Measurements from ENCODE around the gene HACL1. TPM values are rescaled to one million over a fixed set of nuclear protein-coding genes. Genes with fewer than 3 reads are reported as not detected.

The HACL1 gene
- total RNA-seq, 1 experiment from 2014 or later: 20.5 TPM

DNA sequence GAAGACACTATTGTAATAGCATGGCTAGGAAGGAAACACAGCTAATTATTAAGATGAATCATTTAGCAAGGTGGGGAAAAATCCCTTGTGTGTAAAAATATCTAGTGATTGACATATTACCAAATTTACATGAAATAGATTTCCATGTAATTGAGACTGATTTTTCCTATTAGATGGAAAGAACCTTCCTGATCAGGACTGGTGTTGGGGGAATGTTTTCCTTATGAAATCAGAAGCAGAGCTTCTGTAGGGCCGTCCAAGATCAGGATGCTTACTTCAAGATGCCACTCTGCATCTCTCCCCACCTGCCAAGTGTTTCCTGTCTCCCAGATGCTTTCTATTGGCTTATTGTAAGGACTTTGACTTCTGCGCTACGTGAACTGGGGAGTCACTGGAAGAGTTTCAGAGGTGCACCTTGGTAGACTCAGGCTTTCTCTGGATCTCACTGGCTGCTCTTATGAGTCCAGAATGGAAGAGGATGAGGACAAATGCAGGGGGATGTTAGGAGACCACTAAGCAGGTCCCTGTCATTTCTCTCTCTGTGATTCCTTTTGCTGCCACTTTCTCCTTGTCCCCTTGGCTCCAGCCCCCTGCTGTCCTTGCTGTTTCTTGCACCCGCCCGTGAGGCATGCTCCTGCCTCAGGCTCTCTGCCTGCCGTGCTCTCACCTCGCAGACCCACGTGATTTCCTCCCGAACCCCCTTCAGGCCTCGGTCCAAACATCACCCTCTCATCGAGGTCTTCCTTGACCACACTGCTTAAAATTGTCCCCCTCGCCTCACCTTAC, 30.2 kb upstream of the HACL1 start:
- H3K27me3 ChIP-seq (ENCODE audit: insufficient read depth, low read length): no peaks in the 10 kb centered on the region
- no peaks in the 10 kb centered on the region for H3K36me3 ChIP-seq (ENCODE audit: control insufficient read depth in 1 of 2, insufficient read depth in 2 of 2, low read length in 2 of 2)
- H3K9me2 ChIP-seq (ENCODE audit: insufficient read depth): 0 out of 2 replicates have a peak, but pooled peaks cover 2% of the 10 kb centered on the region
- ATAC-seq (no peak), DNase-seq (ENCODE audit: low read depth, low spot score) (no peak)
- no TSS peak for BruUV-seq (replicated peaks)
- ChIA-PET RAD21 (ENCODE audit: low non-redundant PET in 1 of 2, low total read pairs in 2 of 2, uncharacterized antibody in 2 of 2, unreplicated experiment in 2 of 2) (interaction anchor here in 1 of 2 experiments (0.7 to 1.4 kb wide), 2 partner anchors 14 to 180 kb away, joined by 3 to 14 read pairs; no protein-coding TSS in a partner anchor), POLR2A (no interaction called here), CTCF (interaction anchor here (1.0 to 2.5 kb wide), 4 partner anchors 156 to 547 kb away, joined by 4 to 27 read pairs (median 6); partner anchors contain the start of gene ANKRD28)
- intact Hi-C loops (cut with micrococcal nuclease): loop anchor here (5.0 to 10.0 kb wide), 2 partner anchors 413 to 546 kb away; no protein-coding TSS in a partner anchor
- H2AFZ ChIP-seq (ENCODE audit: low read depth, low read length, poor library complexity, severe bottlenecking): peak overlapping the region; percentile 91
- peaks cover 35 to 61% of the 10 kb centered on the region in 2 experiments for H3K4me1 ChIP-seq (ENCODE audit: control insufficient read depth in 1 of 2, insufficient read depth in 2 of 2, low read length in 2 of 2)
- H3K4me2 ChIP-seq (ENCODE audit: low read length): peak overlapping the region; percentile 58
- no peaks in the 10 kb centered on the region for H4K20me1 ChIP-seq (ENCODE audit: insufficient read depth)
- H3K27ac ChIP-seq (ENCODE audit: low read depth, low read length): peak overlapping the region; percentile 2
- H3K4me3 ChIP-seq (replicated peaks in 1 of 2; ENCODE audit: low read depth in 1 of 2, low read length in 2 of 2): no peak overlapping the region
- no peaks in the 10 kb centered on the region for H3K9me3 ChIP-seq (ENCODE audit: control insufficient read depth in 1 of 2, insufficient read depth in 1 of 2, low read depth in 1 of 2, low read length in 2 of 2)
- no peak overlapping the region for H3K9ac ChIP-seq (ENCODE audit: low read length)
- H3K79me2 ChIP-seq (ENCODE audit: insufficient read depth, low read length): no peaks in the 10 kb centered on the region
- no peak for TF ChIP-seq CBX3 (IDR thresholded peaks at IDR 0.05; ENCODE audit: low read depth)
- TF ChIP-seq, protein P1, sequence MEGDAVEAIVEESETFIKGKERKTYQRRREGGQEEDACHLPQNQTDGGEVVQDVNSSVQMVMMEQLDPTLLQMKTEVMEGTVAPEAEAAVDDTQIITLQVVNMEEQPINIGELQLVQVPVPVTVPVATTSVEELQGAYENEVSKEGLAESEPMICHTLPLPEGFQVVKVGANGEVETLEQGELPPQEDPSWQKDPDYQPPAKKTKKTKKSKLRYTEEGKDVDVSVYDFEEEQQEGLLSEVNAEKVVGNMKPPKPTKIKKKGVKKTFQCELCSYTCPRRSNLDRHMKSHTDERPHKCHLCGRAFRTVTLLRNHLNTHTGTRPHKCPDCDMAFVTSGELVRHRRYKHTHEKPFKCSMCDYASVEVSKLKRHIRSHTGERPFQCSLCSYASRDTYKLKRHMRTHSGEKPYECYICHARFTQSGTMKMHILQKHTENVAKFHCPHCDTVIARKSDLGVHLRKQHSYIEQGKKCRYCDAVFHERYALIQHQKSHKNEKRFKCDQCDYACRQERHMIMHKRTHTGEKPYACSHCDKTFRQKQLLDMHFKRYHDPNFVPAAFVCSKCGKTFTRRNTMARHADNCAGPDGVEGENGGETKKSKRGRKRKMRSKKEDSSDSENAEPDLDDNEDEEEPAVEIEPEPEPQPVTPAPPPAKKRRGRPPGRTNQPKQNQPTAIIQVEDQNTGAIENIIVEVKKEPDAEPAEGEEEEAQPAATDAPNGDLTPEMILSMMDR (IDR thresholded peaks at IDR 0.05 in 2 of 3, conservative IDR thresholded peaks at IDR 0.05 in 1 of 3; ENCODE audit: borderline replicate concordance in 1 of 3, insufficient read depth in 1 of 3, low read depth in 2 of 3, low read length in 2 of 3): 0 out of 6 replicates have a peak, but pooled peaks of 1 of the 3 experiments have one; percentile 11
